Sigmoid colon (tissue), 4 donors: ENCODE data around the gene HLA-DQB2.

Source experiments
- POLR2A ChIP-seq, 2 donors: fragments of 450-650 bp; IDR thresholded peaks; one replicate each; pipeline ENCODE4 v1.6.1; 2016; ENCODE audit warnings: antibody characterized with exemption in 2 of 2, mild to moderate bottlenecking in 2 of 2, moderate library complexity in 2 of 2
- POLR2AphosphoS5 ChIP-seq, 4 donors: sonication (generic); formaldehyde crosslinking; IDR thresholded peaks; one replicate each; pipeline ENCODE4 v1.6.1; 2017; ENCODE audit warnings: antibody characterized with exemption in 4 of 4
- TF ChIP-seq, protein P1 (sequence below), 4 experiments: fragments of 450-650 bp in 3 of 4; fragments of 200-600 bp in 1 of 4; IDR thresholded peaks; one replicate each; pipeline ENCODE4 v1.5.1; 2016 to 2019; ENCODE audit warnings: antibody characterized with exemption in 4 of 4, mild to moderate bottlenecking in 3 of 4, moderate library complexity in 2 of 4

DNA sequence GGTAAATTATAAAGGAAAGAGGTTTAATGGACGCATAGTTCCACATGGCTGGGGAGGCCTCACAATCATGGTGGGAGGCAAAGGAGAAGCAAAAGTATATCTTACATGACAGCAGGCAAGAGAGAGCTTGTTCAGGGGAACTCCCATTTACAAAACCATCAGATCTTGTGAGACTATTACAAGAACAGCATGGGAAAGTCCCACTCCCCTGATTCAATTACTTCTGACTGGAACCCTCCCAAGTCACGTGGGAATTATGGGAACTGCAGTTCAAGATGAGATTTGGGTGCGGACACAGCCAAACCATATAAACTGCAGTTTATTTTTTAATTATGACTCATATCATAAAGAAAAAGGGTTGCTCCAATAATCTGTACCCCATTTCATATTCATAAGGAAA, 44.5 kb downstream of the HLA-DQB2 start:
- TF ChIP-seq POLR2AphosphoS5 (IDR thresholded peaks at IDR 0.05): no peak
- TF ChIP-seq, protein P1, sequence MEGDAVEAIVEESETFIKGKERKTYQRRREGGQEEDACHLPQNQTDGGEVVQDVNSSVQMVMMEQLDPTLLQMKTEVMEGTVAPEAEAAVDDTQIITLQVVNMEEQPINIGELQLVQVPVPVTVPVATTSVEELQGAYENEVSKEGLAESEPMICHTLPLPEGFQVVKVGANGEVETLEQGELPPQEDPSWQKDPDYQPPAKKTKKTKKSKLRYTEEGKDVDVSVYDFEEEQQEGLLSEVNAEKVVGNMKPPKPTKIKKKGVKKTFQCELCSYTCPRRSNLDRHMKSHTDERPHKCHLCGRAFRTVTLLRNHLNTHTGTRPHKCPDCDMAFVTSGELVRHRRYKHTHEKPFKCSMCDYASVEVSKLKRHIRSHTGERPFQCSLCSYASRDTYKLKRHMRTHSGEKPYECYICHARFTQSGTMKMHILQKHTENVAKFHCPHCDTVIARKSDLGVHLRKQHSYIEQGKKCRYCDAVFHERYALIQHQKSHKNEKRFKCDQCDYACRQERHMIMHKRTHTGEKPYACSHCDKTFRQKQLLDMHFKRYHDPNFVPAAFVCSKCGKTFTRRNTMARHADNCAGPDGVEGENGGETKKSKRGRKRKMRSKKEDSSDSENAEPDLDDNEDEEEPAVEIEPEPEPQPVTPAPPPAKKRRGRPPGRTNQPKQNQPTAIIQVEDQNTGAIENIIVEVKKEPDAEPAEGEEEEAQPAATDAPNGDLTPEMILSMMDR (IDR thresholded peaks at IDR 0.05): no peak
- no peak for TF ChIP-seq POLR2A (IDR thresholded peaks at IDR 0.05)
